ENCODE measurements around the gene ACSM4.
"Not testable (repeated sequence)": the region's sequence is repeated elsewhere in the genome, so short reads cannot be mapped to it uniquely, and the experiment has no call there.

Gene ACSM4

GRCh38 chr12:7303772-7304171 is at the start of gene ACSM4:
TSS of gene ACSM4 (plus strand) at chr12:7304072. CDS start at chr12:7304332, 260 bp downstream.
- DNase-seq, result no peak

- no peak for DNase-seq
Observed at GRCh38 chr12:7259060-7259459, 44.8 kb upstream of the ACSM4 start.

GRCh38 chr12:7264538-7264937 is 39.3 kb upstream of the ACSM4 start:
- no peak for DNase-seq

GRCh38 chr12:7265251-7265650 is 38.6 kb upstream of the ACSM4 start:
- DNase-seq, result no peak

- DNase-seq, result no peak
Observed at GRCh38 chr12:7269273-7269672, 34.6 kb upstream of the ACSM4 start.

- no peak for DNase-seq
Observed at GRCh38 chr12:7271893-7272514, 31.9 kb upstream of the ACSM4 start.

GRCh38 chr12:7275482-7275881 is 28.4 kb upstream of the ACSM4 start:
- not testable (repeated sequence) for DNase-seq

GRCh38 chr12:7282844-7283243 is 21.0 kb upstream of the ACSM4 start:
- DNase-seq, result no peak

GRCh38 chr12:7289743-7290142 is 14.1 kb upstream of the ACSM4 start:
- no peak for DNase-seq

- not testable (repeated sequence) for DNase-seq
Observed at GRCh38 chr12:7290588-7290987, 13.3 kb upstream of the ACSM4 start.

- no peak for DNase-seq
Observed at GRCh38 chr12:7292300-7292699, 11.6 kb upstream of the ACSM4 start.

GRCh38 chr12:7293670-7294069 is 10.2 kb upstream of the ACSM4 start:
- DNase-seq, result no peak

- no peak for DNase-seq
Observed at GRCh38 chr12:7295529-7295928, 8.3 kb upstream of the ACSM4 start.

GRCh38 chr12:7297865-7298264 is 6.0 kb upstream of the ACSM4 start:
- no peak for DNase-seq

GRCh38 chr12:7302266-7302986 is 1.4 kb upstream of the ACSM4 start:
- no peak for DNase-seq

- DNase-seq, result no peak
Observed at GRCh38 chr12:7303230-7303629, 642 bp upstream of the ACSM4 start.

GRCh38 chr12:7304456-7304855 is 584 bp downstream of the ACSM4 start:
- DNase-seq, result no peak

GRCh38 chr12:7310070-7310469 is 6.2 kb downstream of the ACSM4 start:
- DNase-seq, result no peak

- DNase-seq, result no peak
Observed at GRCh38 chr12:7319930-7320329, 16.1 kb downstream of the ACSM4 start.

GRCh38 chr12:7321624-7322023 is 17.8 kb downstream of the ACSM4 start:
- no peak for DNase-seq

- DNase-seq, result no peak
Observed at GRCh38 chr12:7322599-7322998, 18.7 kb downstream of the ACSM4 start.

- no peak for DNase-seq
Observed at GRCh38 chr12:7324176-7324575, 20.3 kb downstream of the ACSM4 start.

- DNase-seq, result no peak
Observed at GRCh38 chr12:7327918-7328317, 24.0 kb downstream of the ACSM4 start.

GRCh38 chr12:7337790-7338189 is 33.9 kb downstream of the ACSM4 start:
- not testable (repeated sequence) for DNase-seq

GRCh38 chr12:7339675-7340074 is 35.8 kb downstream of the ACSM4 start:
- DNase-seq, result no peak
